HG03159 (cell line): Measurements from ENCODE around the gene POTEF.
A peak's percentile ranks its signal among the peaks of the same experiment; 100 is the strongest.
"Not testable (repeated sequence)": the region's sequence is repeated elsewhere in the genome, so short reads cannot be mapped to it uniquely, and the experiment has no call there.

ENCODE experiments used
- ATAC-seq: cut with Tn5 transposase; IDR thresholded peaks from one replicate; pipeline ENCODE4 v1.9.1; 2021; ENCODE audit warnings: mild to moderate bottlenecking, moderate library complexity; ENCODE audit not compliant: unreplicated experiment

POTEF gene

GRCh38 chr2:130153721-130154422 lies 24.9 kb upstream of the POTEF start:
- ATAC-seq = not testable (repeated sequence)

GRCh38 chr2:130152816-130153595 lies 24.0 kb upstream of the POTEF start:
- ATAC-seq = no peak

- ATAC-seq = not testable (repeated sequence)
Observed at GRCh38 chr2:130152136-130152815, 23.3 kb upstream of the POTEF start.

DNA sequence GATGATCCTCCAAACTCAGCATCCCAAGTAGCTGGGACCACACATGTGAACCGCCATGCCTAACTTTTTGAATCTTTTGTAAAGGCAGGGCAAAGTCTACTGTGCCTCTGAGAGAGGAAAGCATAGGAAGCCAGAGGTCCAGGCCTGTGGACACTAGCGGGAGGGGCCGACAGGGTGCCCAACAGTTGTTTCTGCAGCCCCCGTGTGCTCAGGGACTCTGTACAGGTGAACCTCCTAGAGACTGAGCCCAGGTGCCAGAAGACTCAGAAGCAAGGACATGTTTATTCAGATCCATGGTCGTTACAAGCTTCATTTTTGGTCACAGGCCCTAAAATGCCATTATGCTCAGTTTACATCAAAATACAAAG lies 22.1 kb upstream of the POTEF start:
- ATAC-seq = not testable (repeated sequence)

DNA sequence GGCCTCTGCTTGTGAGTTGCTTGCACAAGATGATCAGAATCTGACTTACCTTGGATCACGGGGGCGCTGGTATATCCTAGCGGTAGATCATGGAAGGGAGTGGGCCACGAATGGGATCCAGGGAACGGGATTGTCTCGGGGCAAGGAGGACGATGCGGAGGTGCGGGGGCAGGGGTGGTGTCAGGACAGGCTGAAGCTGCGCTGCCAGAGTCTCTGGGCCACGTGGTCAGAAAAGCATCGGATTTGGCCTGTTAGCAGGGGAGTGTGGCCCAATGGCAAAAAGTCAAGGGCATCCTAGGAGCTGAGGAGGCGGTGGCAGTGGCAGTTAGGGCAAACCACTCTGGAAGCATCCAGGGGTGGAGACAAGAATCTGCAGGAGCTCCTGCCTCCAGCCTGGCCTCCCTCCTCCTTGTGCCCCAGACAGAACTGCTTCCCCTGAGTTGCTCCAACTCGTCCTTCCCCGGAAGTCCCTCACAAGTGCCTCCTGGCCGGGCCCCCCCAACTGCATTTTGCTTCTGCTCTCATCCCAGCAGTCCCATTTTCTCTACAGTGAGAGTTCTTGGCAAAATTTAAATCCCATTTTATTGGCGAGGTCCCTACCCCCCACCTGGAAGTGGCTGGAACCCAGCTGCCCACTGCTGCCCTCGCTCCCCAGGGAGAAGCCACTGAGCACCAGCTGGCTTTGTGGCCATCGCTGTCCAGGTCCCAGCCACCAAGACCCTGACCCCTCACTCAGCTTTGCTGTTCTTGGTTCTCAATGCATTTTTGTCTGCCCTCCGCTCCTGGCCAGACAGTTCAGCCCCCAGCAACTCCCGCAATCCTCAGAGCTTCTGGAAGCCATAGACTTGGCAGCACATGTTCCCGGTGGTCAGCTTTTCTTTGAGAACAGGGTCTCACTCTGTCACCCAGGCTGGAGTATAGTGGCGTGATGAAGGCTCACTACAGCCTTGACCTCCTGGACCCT lies 21.4 kb upstream of the POTEF start:
- no peak for ATAC-seq

GRCh38 chr2:130148515-130148914 lies 19.5 kb upstream of the POTEF start:
- ATAC-seq = not testable (repeated sequence)

GRCh38 chr2:130145006-130145414 lies 16.0 kb upstream of the POTEF start, which contains the start of gene CCDC74B:
TSS of gene CCDC74B (minus strand) at chr2:130145112. CDS start at chr2:130144996, 116 bp downstream.
- peak; percentile 90 for ATAC-seq

DNA sequence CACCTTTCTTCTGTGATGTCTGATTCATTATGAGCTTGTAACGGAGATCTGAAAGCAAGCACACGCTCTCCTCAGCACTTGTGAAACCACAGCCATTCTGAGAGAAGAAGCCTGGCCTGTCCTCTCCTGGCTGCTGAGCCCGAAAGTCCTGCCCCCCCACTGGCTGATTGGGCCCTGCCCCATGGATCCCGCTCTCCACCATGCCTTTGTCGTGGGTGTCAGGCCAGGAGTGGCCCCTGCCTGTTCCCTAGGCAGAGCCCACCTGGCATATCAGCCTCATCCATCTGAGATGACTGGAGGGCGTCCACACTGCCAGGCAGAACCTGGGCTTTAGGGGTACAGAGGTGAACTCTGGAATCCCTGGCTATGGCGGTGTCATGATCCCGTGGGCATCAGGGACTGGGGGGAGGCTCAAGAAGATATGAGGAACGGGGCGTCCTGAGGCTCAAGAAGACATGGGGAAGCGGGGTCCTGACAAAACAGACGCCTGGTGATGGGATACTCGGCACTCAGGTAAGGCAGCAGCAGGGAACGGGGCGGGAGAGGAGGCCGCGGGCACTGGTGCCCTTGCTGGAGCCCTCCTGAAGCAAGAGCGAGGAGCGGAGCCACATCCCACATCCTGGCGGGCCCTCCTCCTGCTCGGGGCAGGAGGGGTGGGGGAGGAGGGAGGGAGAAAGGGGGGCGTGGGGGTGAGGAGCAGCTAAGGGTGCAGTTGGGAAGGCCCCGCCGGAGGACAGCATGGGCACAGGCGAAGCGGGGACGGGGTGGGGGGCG lies 14.4 kb upstream of the POTEF start:
- not testable (repeated sequence) for ATAC-seq

- not testable (repeated sequence) for ATAC-seq
Observed at GRCh38 chr2:130142396-130143265, 13.6 kb upstream of the POTEF start.

DNA sequence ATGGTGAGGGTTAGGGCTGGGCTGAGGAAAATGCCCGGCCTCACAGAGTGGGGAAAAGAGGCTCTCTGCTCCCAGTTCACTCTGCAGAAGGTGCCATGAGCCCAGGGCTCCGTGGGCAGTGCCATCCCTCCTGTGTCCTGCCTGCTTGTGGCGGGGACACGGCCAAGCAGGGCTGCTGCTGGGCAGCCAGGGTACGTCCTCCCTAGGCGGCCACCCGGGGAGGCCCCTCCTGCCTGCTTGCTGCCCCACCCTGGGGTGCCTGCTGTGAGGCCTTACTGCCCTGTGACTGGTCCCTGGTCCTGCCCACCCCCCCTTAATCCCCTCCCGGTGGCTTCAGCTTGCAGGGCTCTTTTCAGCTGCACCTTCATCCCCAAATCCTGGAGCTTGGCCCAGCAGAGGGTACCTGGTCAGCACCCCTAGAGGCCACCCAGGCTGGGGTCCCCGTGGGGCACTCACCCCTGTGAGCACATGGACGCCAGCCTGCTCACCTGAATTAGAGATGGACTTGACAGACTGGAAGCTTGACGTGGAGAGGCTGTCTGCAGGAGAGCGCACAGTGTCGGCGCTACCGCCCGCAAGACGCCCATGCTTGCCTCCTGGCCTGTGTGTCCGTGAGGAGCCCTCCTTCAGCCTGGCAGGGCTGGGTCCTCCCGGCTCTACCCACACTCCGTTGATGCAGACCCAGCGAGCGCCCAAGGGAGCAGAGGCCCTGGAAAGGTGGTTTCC lies 12.8 kb upstream of the POTEF start:
- ATAC-seq = not testable (repeated sequence)

- not testable (repeated sequence) for ATAC-seq
Observed at GRCh38 chr2:130141002-130141401, 12.0 kb upstream of the POTEF start.

- ATAC-seq = not testable (repeated sequence)
Observed at GRCh38 chr2:130140516-130140915, 11.5 kb upstream of the POTEF start.

DNA sequence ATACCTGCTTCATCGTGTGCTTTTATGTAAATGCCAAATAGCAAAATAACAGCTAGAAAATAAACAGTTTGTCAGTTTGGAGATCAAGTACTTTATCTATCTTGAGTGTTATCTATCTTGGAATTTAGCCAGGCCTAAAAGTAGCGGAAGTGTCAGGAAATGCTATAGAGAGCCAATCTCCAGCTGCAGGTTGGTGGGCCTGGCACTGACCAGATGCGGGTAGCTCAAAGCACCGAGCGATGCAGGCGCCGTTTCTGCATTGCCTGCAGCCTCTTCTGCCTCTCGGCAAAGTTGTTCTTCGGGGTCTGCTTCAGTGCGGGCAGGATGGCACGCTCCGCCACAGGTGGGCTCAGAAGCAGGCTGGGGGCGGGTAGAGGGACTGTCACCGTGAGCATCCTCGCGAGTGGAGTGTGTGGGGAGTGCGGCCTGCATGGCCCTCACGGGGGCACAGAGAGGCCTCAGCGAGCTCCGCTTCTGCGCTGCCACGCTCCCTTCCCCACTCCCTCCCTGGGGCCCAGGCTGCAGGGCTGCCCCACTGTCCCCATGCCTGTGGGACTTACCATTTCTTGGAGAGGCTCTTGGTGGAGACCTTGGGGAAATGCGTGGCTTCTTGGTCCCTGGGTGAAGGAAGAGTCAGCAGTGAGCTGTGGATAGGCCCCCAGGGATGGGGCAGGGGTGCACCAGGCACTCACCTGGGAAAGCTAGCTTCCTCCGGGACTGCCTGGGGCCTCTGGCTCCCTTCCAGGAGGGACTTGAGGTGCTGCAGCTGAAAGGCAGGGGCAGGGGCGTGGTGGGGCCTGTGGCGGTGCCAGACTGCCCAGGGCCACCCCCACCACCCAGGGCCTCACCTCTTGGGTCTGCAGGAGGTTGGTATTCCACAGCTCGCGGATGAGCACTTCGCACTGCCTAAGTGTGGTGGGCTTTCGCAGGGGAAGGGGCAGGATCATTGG lies 10.6 kb upstream of the POTEF start:
- not testable (repeated sequence) for ATAC-seq

DNA sequence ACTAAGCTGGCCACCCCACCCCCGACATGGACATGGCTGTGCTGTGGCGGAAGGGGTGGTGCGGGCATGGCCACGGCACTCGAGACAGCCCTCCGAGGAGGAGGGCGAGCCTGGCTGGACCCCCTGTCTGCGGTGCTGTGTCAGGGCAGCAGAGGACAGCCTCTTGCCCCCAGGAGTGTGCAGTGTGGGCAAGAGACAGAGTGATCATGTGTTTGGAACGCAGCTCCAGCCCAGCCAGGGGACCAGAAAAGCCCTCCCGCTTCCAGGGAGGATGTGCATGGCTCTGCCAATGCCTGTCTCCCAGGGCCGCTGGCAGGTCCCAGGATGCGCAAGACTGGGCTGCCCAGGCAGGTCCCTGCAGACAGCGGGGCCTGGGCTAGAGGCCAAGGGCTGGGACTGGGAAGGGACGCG lies 9.8 kb upstream of the POTEF start:
- ATAC-seq = not testable (repeated sequence)

- not testable (repeated sequence) for ATAC-seq
Observed at GRCh38 chr2:130138326-130138725, 9.3 kb upstream of the POTEF start.

- not testable (repeated sequence) for ATAC-seq
Observed at GRCh38 chr2:130137118-130137517, 8.1 kb upstream of the POTEF start.

- ATAC-seq = not testable (repeated sequence)
Observed at GRCh38 chr2:130136546-130136945, 7.5 kb upstream of the POTEF start.
